ENCODE results near the gene ME3. TPM values are rescaled to one million over a fixed set of nuclear protein-coding genes. Genes with fewer than 3 reads are reported as not detected.

Gene ME3
- polyA plus RNA-seq, 3 donors from 2014 or later: 1.3 to 3.7 TPM; not detected in 1

- no peak overlapping the region for H3K4me3 Mint-ChIP-seq
- DNase-seq: no peak
- H3K36me3 Mint-ChIP-seq: peaks cover 0 to 22% (median 4%) of the 10 kb centered on the region in 3 donors
- H3K27me3 Mint-ChIP-seq (ENCODE audit: low read depth in 3 of 3): peaks cover 2 to 12% (median 6%) of the 10 kb centered on the region in 3 donors
- no peaks in the 10 kb centered on the region for H3K9me3 Mint-ChIP-seq
- H3K4me1 Mint-ChIP-seq: peaks cover 7 to 22% of the 10 kb centered on the region in 2 donors
- H3K27ac Mint-ChIP-seq: no peak overlapping the region
Observed at GRCh38 chr11:86459682-86460460, 212.5 kb downstream of the ME3 start.

- Mint-ChIP-seq H3K4me3 (no peak overlapping the region), H3K4me1 (peaks cover 7 to 22% of the 10 kb centered on the region in 2 donors), H3K36me3 (peaks cover 0 to 20% (median 3%) of the 10 kb centered on the region in 3 donors), H3K27me3 (ENCODE audit: low read depth in 3 of 3) (peaks cover 2 to 11% (median 6%) of the 10 kb centered on the region in 3 donors), H3K9me3 (no peaks in the 10 kb centered on the region), H3K27ac (peak overlapping the region in 1 of 6 donors; percentile 27)
- no peak for DNase-seq
Observed at GRCh38 chr11:86459002-86459385, 213.4 kb downstream of the ME3 start.

GRCh38 chr11:86458294-86459001, 214.0 kb downstream of the ME3 start:
- Mint-ChIP-seq H3K27me3 (ENCODE audit: low read depth in 3 of 3) (peaks cover 2 to 11% (median 6%) of the 10 kb centered on the region in 3 donors), H3K27ac (peak overlapping the region in 1 of 6 donors; percentile 7), H3K9me3 (no peaks in the 10 kb centered on the region), H3K36me3 (peaks cover 0 to 20% (median 3%) of the 10 kb centered on the region in 3 donors), H3K4me1 (peaks cover 7 to 26% of the 10 kb centered on the region in 2 donors), H3K4me3 (no peak overlapping the region)
- no peak for DNase-seq

- H3K4me1 Mint-ChIP-seq: peaks cover 7 to 26% of the 10 kb centered on the region in 2 donors
- no peaks in the 10 kb centered on the region for H3K9me3 Mint-ChIP-seq
- H3K4me3 Mint-ChIP-seq: peak overlapping the region in 2 of 5 donors; percentile 54 to 66
- H3K27ac Mint-ChIP-seq: peak overlapping the region in 3 of 6 donors; percentile 36 to 75 (median 41)
- peak; percentile 73 to 79 (median 77) for DNase-seq
- peaks cover 0 to 11% (median 3%) of the 10 kb centered on the region in 3 donors for H3K36me3 Mint-ChIP-seq
- peaks cover 2 to 7% (median 3%) of the 10 kb centered on the region in 3 donors for H3K27me3 Mint-ChIP-seq (ENCODE audit: low read depth in 3 of 3)
Observed at GRCh38 chr11:86456075-86456939, 216.1 kb downstream of the ME3 start.

GRCh38 chr11:86453290-86454030, 219.0 kb downstream of the ME3 start:
- peaks cover 0 to 11% (median 0%) of the 10 kb centered on the region in 3 donors for H3K36me3 Mint-ChIP-seq
- H3K27me3 Mint-ChIP-seq (ENCODE audit: low read depth in 3 of 3): peaks cover 0 to 5% (median 2%) of the 10 kb centered on the region in 3 donors
- H3K9me3 Mint-ChIP-seq: no peaks in the 10 kb centered on the region
- DNase-seq: no peak
- no peak overlapping the region for H3K4me3 Mint-ChIP-seq
- peaks cover 7 to 26% of the 10 kb centered on the region in 2 donors for H3K4me1 Mint-ChIP-seq
- no peak overlapping the region for H3K27ac Mint-ChIP-seq

GRCh38 chr11:86449993-86450629, 222.3 kb downstream of the ME3 start:
- Mint-ChIP-seq H3K27ac (no peak overlapping the region), H3K4me3 (no peak overlapping the region), H3K27me3 (ENCODE audit: low read depth in 3 of 3) (no peaks in the 10 kb centered on the region), H3K9me3 (no peaks in the 10 kb centered on the region), H3K4me1 (peaks cover 20 to 23% of the 10 kb centered on the region in 2 donors), H3K36me3 (peaks cover 0 to 4% (median 4%) of the 10 kb centered on the region in 3 donors)
- no peak for DNase-seq

GRCh38 chr11:86447763-86448480, 224.5 kb downstream of the ME3 start:
- Mint-ChIP-seq H3K36me3 (peaks cover 4 to 14% (median 5%) of the 10 kb centered on the region in 3 donors), H3K4me3 (no peak overlapping the region), H3K27ac (no peak overlapping the region), H3K9me3 (no peaks in the 10 kb centered on the region), H3K4me1 (peaks cover 16 to 20% of the 10 kb centered on the region in 2 donors), H3K27me3 (ENCODE audit: low read depth in 3 of 3) (no peaks in the 10 kb centered on the region)
- DNase-seq: no peak

GRCh38 chr11:86446924-86447285, 225.5 kb downstream of the ME3 start:
- peaks cover 4 to 14% (median 5%) of the 10 kb centered on the region in 3 donors for H3K36me3 Mint-ChIP-seq
- H3K4me3 Mint-ChIP-seq: no peak overlapping the region
- no peak for DNase-seq
- H3K9me3 Mint-ChIP-seq: no peaks in the 10 kb centered on the region
- H3K27ac Mint-ChIP-seq: no peak overlapping the region
- H3K27me3 Mint-ChIP-seq (ENCODE audit: low read depth in 3 of 3): no peaks in the 10 kb centered on the region
- H3K4me1 Mint-ChIP-seq: peaks cover 16 to 20% of the 10 kb centered on the region in 2 donors

GRCh38 chr11:86446163-86446923, 226.1 kb downstream of the ME3 start:
- DNase-seq: no peak
- H3K4me1 Mint-ChIP-seq: peaks cover 16 to 20% of the 10 kb centered on the region in 2 donors
- no peak overlapping the region for H3K4me3 Mint-ChIP-seq
- H3K36me3 Mint-ChIP-seq: peaks cover 4 to 14% (median 5%) of the 10 kb centered on the region in 3 donors
- H3K27me3 Mint-ChIP-seq (ENCODE audit: low read depth in 3 of 3): no peaks in the 10 kb centered on the region
- no peak overlapping the region for H3K27ac Mint-ChIP-seq
- H3K9me3 Mint-ChIP-seq: no peaks in the 10 kb centered on the region

- H3K4me3 Mint-ChIP-seq: no peak overlapping the region
- no peaks in the 10 kb centered on the region for H3K9me3 Mint-ChIP-seq
- H3K36me3 Mint-ChIP-seq: peaks cover 5 to 17% (median 10%) of the 10 kb centered on the region in 3 donors
- DNase-seq: no peak
- H3K27me3 Mint-ChIP-seq (ENCODE audit: low read depth in 3 of 3): no peaks in the 10 kb centered on the region
- H3K27ac Mint-ChIP-seq: no peak overlapping the region
- H3K4me1 Mint-ChIP-seq: peaks cover 16 to 20% of the 10 kb centered on the region in 2 donors
Observed at GRCh38 chr11:86444981-86445380, 227.4 kb downstream of the ME3 start.

- H3K36me3 Mint-ChIP-seq: peaks cover 5 to 18% (median 10%) of the 10 kb centered on the region in 3 donors
- peaks cover 16 to 20% of the 10 kb centered on the region in 2 donors for H3K4me1 Mint-ChIP-seq
- no peaks in the 10 kb centered on the region for H3K9me3 Mint-ChIP-seq
- DNase-seq: no peak
- H3K4me3 Mint-ChIP-seq: no peak overlapping the region
- no peaks in the 10 kb centered on the region for H3K27me3 Mint-ChIP-seq (ENCODE audit: low read depth in 3 of 3)
- H3K27ac Mint-ChIP-seq: no peak overlapping the region
Observed at GRCh38 chr11:86443415-86443814, 229.0 kb downstream of the ME3 start.
